ENCODE results near the gene MLLT3.
A peak's percentile ranks its signal among the peaks of the same experiment; 100 is the strongest.

Gene MLLT3

DNA sequence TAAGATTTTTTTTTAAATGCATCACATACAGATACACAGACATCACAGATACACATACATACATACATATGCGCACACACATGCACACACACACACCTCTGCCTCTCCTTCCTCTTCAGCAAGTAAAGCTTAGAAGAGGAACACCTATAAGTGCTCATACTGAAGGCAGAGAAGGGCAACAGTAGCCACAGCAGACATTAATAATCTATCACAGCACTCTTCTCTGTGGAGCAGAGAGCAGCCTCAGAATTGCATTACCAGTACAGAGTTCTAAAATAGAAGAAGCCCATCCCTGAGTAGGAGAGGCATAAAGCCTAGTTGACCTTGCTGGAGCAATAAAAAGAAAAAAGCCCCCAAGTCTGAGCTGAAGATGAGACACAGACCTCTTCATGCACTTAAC lies 110.6 kb downstream of the MLLT3 start:
- Mint-ChIP-seq H3K4me3 (no peak overlapping the region), H3K27me3 (no peaks in the 10 kb centered on the region), H3K27ac (no peak overlapping the region)

DNA sequence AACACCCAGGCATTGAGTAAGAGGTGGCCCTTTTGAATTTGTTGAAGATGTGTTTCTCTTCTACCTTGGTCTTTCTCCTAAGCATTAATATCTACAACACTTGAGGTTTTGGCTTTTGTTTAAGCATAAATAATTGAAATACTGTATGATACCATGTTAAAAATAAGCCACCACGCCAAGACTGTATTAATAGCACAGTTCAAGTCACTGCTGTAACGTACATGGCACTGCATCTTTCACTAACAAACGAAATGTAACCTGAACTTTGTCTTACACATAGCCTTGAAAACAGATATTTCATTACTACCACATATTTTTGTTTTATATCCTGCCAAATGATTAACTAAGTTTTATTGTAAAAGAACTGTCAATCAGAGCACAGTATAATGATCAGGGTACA lies 112.8 kb downstream of the MLLT3 start:
- peaks cover 83% of the 10 kb centered on the region for H3K4me1 Mint-ChIP-seq (ENCODE audit: low read depth)
- H3K27me3 Mint-ChIP-seq, result no peaks in the 10 kb centered on the region
- no peak overlapping the region for H3K27ac Mint-ChIP-seq
- H3K9me3 Mint-ChIP-seq, result peaks cover 2% of the 10 kb centered on the region
- no peak for DNase-seq
- no peak overlapping the region for H3K4me3 Mint-ChIP-seq
- peaks cover 2% of the 10 kb centered on the region for H3K36me3 Mint-ChIP-seq (ENCODE audit: low read depth)

More for the DNA sequence above, 110.6 kb downstream of the MLLT3 start:
- peaks cover 83% of the 10 kb centered on the region for H3K4me1 Mint-ChIP-seq (ENCODE audit: low read depth)
- no peak for DNase-seq
- H3K36me3 Mint-ChIP-seq (ENCODE audit: low read depth), result peaks cover 2% of the 10 kb centered on the region
- peaks cover 2% of the 10 kb centered on the region for H3K9me3 Mint-ChIP-seq

DNA sequence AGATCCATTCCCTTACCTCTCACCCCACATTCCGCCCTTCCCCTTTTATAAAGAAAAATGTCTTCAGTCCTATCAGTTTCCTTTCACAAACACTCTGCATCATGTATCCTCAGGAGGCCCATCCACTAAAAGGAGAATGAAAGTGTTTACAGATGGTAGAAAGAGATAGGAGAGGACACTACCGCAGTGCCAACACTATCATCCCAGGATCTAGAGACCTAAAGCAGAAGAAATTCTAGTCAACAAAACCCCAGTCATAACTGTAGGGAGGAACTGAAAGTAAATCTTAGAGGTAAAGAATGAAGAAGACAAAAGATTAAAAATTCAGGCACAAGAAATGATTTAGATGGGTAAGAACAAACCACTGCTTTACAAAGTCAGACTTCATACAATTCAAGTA lies 114.1 kb downstream of the MLLT3 start:
- no peaks in the 10 kb centered on the region for H3K27me3 Mint-ChIP-seq
- peaks cover 83% of the 10 kb centered on the region for H3K4me1 Mint-ChIP-seq (ENCODE audit: low read depth)
- peaks cover 2% of the 10 kb centered on the region for H3K9me3 Mint-ChIP-seq
- peak overlapping the region; percentile 22 for H3K27ac Mint-ChIP-seq
- H3K36me3 Mint-ChIP-seq (ENCODE audit: low read depth), result peaks cover 2% of the 10 kb centered on the region
- peak overlapping the region; percentile 1 for H3K4me3 Mint-ChIP-seq
- DNase-seq, result no peak

DNA sequence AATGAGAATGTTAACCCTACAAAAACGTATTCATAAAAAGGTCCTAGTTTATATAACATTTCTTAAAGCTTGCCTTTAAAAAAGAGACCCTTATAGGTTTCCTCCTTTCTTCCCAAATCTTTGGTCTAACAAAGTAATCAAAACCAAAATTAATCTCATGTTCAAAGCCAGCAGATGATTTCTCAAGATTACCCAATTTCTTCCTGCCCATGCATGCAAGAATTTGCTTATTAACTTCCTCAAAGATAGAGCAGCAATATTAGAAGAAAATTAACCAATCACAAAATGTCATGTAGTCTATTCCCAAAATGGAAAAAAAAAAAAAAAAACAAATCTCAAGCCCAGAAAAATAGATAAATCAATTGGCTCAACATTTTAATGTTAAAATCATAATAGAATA lies 114.9 kb downstream of the MLLT3 start:
- H3K4me1 Mint-ChIP-seq (ENCODE audit: low read depth), result peaks cover 80% of the 10 kb centered on the region
- no peak for DNase-seq
- no peaks in the 10 kb centered on the region for H3K27me3 Mint-ChIP-seq
- no peak overlapping the region for H3K4me3 Mint-ChIP-seq
- H3K36me3 Mint-ChIP-seq (ENCODE audit: low read depth), result peaks cover 2% of the 10 kb centered on the region
- H3K27ac Mint-ChIP-seq, result no peak overlapping the region
- H3K9me3 Mint-ChIP-seq, result peaks cover 2% of the 10 kb centered on the region

DNA sequence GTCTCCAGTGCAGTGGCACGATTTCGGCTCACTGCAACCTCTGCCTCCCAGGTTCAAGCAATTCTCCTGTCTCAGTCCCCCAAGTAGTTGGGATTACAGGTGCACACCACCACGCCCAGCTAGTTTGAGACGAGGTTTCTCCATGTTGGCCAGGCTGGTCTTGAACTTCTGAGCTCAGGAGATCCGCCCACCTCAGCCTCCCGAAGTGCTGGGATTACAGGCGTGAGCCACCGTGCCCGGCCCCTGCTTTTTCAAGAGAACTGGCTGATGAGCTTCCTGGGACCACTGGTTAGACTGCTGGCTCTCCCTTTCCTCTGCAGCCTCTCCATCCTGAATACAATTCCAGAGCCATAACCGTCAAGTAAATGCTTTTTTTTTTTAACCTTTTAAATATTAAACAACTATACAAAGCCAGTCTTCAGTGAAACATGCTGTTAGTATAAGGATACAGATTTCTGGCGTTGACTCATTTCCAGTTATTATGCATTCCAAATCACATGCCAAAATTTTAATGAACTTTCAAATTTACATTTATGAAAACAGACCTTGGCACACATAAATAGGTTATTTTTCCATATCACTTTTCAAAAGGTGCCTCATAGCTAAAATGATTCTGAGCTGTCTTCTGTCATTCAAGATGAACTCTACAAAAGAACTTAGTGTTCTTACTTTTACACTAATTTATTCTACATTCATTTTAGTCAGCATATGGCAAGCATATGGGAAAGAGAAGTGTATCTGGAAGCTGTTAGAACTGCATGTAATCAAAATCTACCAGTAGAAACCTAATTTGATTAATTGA lies 116.0 kb downstream of the MLLT3 start:
- Mint-ChIP-seq H3K4me1 (ENCODE audit: low read depth) (peaks cover 70% of the 10 kb centered on the region), H3K27me3 (no peaks in the 10 kb centered on the region), H3K27ac (no peak overlapping the region), H3K36me3 (ENCODE audit: low read depth) (peaks cover 2% of the 10 kb centered on the region), H3K9me3 (peaks cover 2% of the 10 kb centered on the region), H3K4me3 (no peak overlapping the region)
- DNase-seq, result no peak

DNA sequence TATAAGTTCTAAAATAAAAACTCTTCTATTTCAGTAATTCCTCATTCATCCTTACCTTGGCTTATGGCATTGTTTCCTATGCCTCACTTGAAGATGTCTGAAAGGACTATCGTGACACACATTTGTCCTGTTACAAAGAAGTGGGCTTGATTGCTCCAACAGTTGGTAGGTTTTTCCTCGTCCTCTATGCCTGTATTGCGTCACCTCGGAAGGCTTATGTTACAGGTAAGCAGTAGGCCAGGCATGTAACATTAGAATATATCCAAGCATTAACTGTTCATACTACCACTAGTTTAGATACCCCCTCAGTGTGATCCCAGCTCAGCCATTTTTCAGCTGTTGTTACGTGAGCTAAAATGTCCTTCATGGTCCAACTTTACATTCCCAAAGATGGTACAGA lies 116.7 kb downstream of the MLLT3 start:
- peaks cover 2% of the 10 kb centered on the region for H3K36me3 Mint-ChIP-seq (ENCODE audit: low read depth)
- no peak for DNase-seq
- H3K27me3 Mint-ChIP-seq, result no peaks in the 10 kb centered on the region
- no peak overlapping the region for H3K4me3 Mint-ChIP-seq
- peak overlapping the region; percentile 34 for H3K27ac Mint-ChIP-seq
- H3K9me3 Mint-ChIP-seq, result peaks cover 2% of the 10 kb centered on the region
- peaks cover 77% of the 10 kb centered on the region for H3K4me1 Mint-ChIP-seq (ENCODE audit: low read depth)

DNA sequence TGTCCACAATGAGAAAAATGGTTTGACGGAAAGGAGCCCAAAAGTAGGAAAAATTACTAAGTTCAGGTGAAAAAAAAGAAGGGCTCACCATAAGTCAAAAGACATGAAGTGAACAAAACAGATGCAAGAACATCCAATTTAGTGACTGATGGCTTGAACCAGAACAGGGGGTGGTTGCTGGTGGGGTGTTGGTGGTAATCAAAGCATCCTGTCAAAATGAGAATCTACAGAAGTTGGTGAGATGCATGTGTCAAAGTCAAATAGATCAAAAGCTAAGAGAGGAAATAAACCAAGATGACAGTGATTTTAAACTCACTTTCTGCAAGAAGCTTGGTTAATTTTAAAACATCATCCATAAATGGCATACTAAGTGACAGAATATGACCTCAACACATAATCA lies 117.4 kb downstream of the MLLT3 start:
- Mint-ChIP-seq H3K9me3 (peaks cover under 1% of the 10 kb centered on the region), H3K27ac (no peak overlapping the region), H3K36me3 (ENCODE audit: low read depth) (peaks cover under 1% of the 10 kb centered on the region), H3K27me3 (no peaks in the 10 kb centered on the region), H3K4me3 (no peak overlapping the region), H3K4me1 (ENCODE audit: low read depth) (peaks cover 82% of the 10 kb centered on the region)
- DNase-seq, result no peak

DNA sequence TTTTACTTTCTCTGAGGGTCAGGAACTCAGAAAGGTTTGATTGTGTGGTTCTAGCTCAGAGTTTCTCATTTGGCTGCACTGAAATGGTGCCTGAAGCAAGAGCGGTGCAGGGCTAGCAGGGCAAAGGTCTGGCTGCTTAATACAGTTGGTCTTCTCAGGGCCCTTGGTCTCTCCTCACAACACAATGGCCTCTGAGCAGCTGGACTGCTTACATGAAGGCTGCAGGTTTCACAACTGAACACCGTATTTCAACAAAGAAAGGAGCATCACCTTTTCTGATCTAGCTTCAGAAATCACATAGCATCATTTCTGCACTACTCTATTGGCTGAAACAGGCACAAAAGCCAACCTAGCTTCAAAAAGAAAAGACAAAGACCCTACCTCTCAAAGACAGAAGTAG lies 122.2 kb downstream of the MLLT3 start:
- Mint-ChIP-seq H3K27ac (no peak overlapping the region), H3K36me3 (ENCODE audit: low read depth) (peaks cover 5% of the 10 kb centered on the region), H3K27me3 (no peaks in the 10 kb centered on the region), H3K4me3 (no peak overlapping the region), H3K9me3 (no peaks in the 10 kb centered on the region), H3K4me1 (ENCODE audit: low read depth) (peaks cover 70% of the 10 kb centered on the region)
- DNase-seq, result no peak

DNA sequence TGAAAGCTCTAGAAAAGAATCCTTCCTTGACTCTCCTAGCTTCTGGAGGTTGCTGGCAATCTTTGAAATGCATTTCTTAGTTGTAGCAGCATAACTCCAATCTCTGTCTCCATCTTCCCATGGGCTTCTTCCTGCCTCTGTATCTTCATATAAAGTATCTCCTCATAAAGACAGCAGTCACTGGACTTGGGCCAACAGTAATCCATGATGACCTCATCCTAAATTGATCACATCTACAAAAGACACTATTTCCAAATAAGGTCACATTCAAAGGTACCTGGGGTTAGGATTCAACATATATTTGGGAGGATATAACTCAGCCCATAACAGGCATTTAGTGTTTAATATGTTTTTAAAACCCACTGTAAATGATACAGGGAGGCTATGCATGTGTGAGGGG lies 123.3 kb downstream of the MLLT3 start:
- Mint-ChIP-seq H3K4me1 (ENCODE audit: low read depth) (peaks cover 63% of the 10 kb centered on the region), H3K9me3 (no peaks in the 10 kb centered on the region), H3K36me3 (ENCODE audit: low read depth) (peaks cover 5% of the 10 kb centered on the region), H3K27me3 (no peaks in the 10 kb centered on the region), H3K4me3 (no peak overlapping the region), H3K27ac (no peak overlapping the region)
- no peak for DNase-seq

DNA sequence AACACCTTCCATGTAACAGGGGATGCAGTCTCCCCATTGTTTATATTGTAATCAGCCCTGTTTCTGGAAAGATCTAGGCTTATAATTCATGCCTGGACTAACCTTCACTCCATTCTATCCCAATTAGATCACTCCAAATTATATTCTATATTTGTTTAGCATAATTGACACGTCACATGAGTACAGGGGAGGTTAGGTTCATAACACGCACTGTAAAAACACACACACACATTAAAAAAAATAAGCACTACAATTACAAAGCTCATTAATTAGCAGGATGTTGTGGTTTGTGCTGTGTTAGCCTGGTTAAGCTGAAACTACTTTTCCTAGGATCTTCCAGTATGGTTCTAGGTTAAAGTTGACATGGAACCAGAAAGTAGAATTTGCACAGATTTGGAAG lies 126.0 kb downstream of the MLLT3 start:
- Mint-ChIP-seq H3K4me1 (ENCODE audit: low read depth) (peaks cover 64% of the 10 kb centered on the region), H3K4me3 (no peak overlapping the region), H3K27ac (no peak overlapping the region), H3K27me3 (no peaks in the 10 kb centered on the region), H3K36me3 (ENCODE audit: low read depth) (peaks cover 5% of the 10 kb centered on the region), H3K9me3 (no peaks in the 10 kb centered on the region)
- DNase-seq, result no peak

DNA sequence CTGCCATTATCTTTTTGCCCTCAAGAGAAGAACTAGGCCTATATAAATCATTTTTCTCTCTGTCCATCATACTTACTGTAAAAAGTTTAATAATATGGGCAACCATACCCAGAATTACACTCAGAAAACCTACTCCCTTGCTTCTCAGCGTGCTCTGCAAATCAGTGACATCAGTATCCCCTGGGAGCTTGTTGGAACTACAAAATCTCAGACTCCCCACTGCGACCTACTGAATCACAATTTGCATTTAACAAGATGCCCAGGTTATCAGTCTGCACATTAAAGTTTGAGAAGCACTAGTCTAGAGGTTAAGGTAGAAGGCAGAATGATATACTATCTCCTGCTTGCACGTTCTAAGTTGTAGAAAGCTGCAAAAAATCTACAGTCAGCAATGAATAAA lies 127.2 kb downstream of the MLLT3 start:
- Mint-ChIP-seq H3K9me3 (no peaks in the 10 kb centered on the region), H3K4me3 (no peak overlapping the region), H3K27me3 (no peaks in the 10 kb centered on the region), H3K27ac (no peak overlapping the region), H3K36me3 (ENCODE audit: low read depth) (peaks cover 5% of the 10 kb centered on the region), H3K4me1 (ENCODE audit: low read depth) (peaks cover 63% of the 10 kb centered on the region)
- DNase-seq, result no peak

DNA sequence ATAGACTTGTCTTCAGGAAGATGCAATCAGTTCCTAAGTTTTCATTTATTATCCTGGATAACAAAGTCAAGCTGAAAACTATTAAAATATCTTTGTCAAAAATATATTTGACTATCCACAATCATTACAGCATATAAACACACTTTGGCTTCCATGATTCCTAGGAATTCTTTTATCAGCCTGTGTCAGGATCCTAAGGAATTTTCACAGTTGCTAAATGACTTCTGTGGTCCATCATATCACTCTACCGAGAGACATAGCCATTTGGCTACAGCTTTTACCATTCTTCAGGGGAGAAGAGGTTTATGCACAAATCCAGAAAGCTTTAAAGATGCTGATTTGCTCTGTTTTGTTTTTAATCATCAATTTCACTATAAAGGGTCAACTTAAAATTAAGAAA lies 128.3 kb downstream of the MLLT3 start:
- Mint-ChIP-seq H3K4me1 (ENCODE audit: low read depth) (peaks cover 68% of the 10 kb centered on the region), H3K27ac (no peak overlapping the region), H3K9me3 (no peaks in the 10 kb centered on the region), H3K4me3 (no peak overlapping the region), H3K27me3 (no peaks in the 10 kb centered on the region), H3K36me3 (ENCODE audit: low read depth) (peaks cover 5% of the 10 kb centered on the region)
- DNase-seq, result no peak

DNA sequence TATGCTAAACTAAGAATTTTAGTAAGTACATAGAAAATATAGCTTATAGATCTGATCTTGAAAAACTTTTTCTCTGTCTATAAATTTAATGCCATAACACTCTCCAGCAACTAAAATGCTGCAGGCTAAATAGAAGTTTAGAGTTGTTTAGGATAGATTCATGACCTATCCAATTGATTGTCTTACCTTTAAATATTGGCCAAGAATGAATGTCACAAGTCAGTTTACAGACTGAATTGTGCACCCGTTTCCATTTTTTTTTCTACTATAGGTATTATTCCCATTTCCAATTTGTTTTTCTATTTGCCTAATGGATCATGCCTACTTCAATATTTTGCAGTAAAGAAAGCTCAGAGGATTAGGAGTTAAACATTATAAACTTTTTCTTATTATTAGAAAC lies 129.5 kb downstream of the MLLT3 start:
- Mint-ChIP-seq H3K4me3 (no peak overlapping the region), H3K4me1 (ENCODE audit: low read depth) (peaks cover 68% of the 10 kb centered on the region), H3K27me3 (no peaks in the 10 kb centered on the region)

DNA sequence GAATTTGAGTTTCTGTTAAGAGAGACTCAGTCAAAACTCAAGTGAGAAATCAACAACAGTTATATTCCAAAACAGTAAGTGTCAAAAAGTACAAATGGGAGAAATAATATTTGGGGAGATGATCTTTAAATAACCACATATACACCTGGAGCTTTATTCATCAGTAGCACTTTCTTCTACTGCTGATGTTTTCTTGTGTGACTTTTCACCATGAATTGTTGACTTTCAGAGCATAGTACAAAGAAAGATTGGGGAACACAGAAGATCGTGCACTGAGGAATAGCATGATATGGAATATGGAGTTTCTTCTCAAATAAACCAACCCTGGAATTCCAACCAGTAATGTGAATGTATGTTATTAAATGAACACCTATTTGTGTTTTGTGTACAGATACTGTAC lies 130.7 kb downstream of the MLLT3 start:
- no peaks in the 10 kb centered on the region for H3K9me3 Mint-ChIP-seq
- H3K27me3 Mint-ChIP-seq, result no peaks in the 10 kb centered on the region
- H3K27ac Mint-ChIP-seq, result no peak overlapping the region
- peaks cover 67% of the 10 kb centered on the region for H3K4me1 Mint-ChIP-seq (ENCODE audit: low read depth)
- no peak overlapping the region for H3K4me3 Mint-ChIP-seq
- DNase-seq, result no peak
- H3K36me3 Mint-ChIP-seq (ENCODE audit: low read depth), result no peaks in the 10 kb centered on the region

More for the DNA sequence above, 129.5 kb downstream of the MLLT3 start:
- Mint-ChIP-seq H3K9me3 (no peaks in the 10 kb centered on the region), H3K36me3 (ENCODE audit: low read depth) (no peaks in the 10 kb centered on the region), H3K27ac (no peak overlapping the region)
- no peak for DNase-seq

DNA sequence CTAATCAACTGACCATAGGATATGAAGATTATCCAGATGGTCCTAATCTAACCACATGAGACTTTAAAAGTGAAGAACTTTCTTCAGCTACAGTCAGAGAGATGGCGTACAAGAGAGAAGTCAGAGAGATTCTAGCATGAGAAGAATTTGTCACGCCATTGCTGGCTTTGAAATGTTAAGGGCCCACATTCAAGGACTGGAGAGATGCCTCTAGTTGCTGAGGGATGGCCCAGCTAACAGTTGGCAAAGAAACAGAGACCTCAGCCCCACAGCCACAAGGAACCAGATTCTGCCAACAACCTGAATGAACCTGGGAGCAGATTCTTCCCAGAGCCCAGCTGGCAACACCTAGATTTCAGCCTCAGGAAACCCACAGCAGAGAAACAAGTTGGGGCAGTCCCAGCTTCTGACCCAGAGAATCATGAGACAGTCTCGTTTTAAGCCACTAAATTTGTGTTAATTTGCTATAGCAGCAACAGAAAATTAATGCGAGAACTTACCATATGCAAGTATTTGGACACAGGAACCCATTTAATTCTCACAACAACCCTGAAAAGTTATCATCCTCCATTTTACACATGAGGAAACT lies 132.0 kb downstream of the MLLT3 start:
- H3K4me3 Mint-ChIP-seq, result no peak overlapping the region
- DNase-seq, result no peak
- no peak overlapping the region for H3K27ac Mint-ChIP-seq
- H3K36me3 Mint-ChIP-seq (ENCODE audit: low read depth), result no peaks in the 10 kb centered on the region
- H3K9me3 Mint-ChIP-seq, result no peaks in the 10 kb centered on the region
- H3K4me1 Mint-ChIP-seq (ENCODE audit: low read depth), result peaks cover 63% of the 10 kb centered on the region
- H3K27me3 Mint-ChIP-seq, result no peaks in the 10 kb centered on the region
